HCT116 (cell line): ENCODE measurements around the gene CDH9.

Experiments
- CTCF ChIP-seq, 3 experiments: fragments of 200-600 bp in 1 of 3; sonication (generic) in 1 of 3; IDR thresholded peaks in 2 of 3; conservative IDR thresholded peaks in 1 of 3; 2 replicates each; pipeline ENCODE4 v1.5.1; 2012 to 2017; ENCODE audit warnings: low read depth in 2 of 3, low read length in 2 of 3, antibody characterized with exemption in 1 of 3, borderline replicate concordance in 1 of 3, control low read depth in 1 of 3, mild to moderate bottlenecking in 1 of 3, mixed read lengths in 1 of 3, mixed run types in 1 of 3, moderate library complexity in 1 of 3; ENCODE audit not compliant: insufficient read depth in 1 of 3
- EGR1 ChIP-seq: IDR thresholded peaks from 2 replicates; pipeline ENCODE4 v1.6.1; 2012; ENCODE audit warnings: low read depth
- EZH2phosphoT487 ChIP-seq: fragments of 200-600 bp; IDR thresholded peaks from 2 replicates; pipeline ENCODE4 v1.6.1; 2018; ENCODE audit warnings: antibody characterized with exemption, borderline replicate concordance
- POLR2AphosphoS5 ChIP-seq: IDR thresholded peaks from 2 replicates; pipeline ENCODE4 v1.6.1; 2011; ENCODE audit warnings: mild to moderate bottlenecking, low read depth, low read length, moderate library complexity
- ZNF274 ChIP-seq: fragments of 200-500 bp; sonication (Bioruptor generic); IDR thresholded peaks from 2 replicates; pipeline ENCODE4 v1.6.1; 2014; ENCODE audit warnings: mild to moderate bottlenecking, low read depth, low read length, inconsistent platforms
- TF ChIP-seq, protein P1 (sequence below): IDR thresholded peaks from 2 replicates; pipeline ENCODE4 v1.6.1; 2012

DNA sequence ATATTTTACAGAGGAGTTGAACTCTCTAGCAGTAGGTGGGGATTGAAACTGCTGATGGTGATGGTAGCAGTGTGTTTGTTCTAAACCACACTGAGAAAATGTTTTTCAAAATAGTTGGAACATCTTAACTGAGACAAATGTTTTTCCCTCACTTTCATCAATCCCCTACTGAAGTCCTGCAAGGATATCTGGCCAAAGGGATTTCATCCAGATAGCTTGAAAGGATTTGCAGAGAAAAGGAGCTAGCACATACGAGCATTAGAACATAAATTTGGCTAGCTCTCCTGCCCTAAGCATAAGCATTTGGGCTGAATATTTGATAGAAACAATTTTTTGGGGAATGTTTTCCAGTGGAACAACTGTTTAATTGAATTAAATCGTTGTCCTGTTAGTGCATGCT, 153.9 kb downstream of the CDH9 start:
- TF ChIP-seq CTCF (IDR thresholded peaks at IDR 0.05 in 2 of 3, conservative IDR thresholded peaks at IDR 0.05 in 1 of 3; ENCODE audit: borderline replicate concordance in 1 of 3, insufficient read depth in 1 of 3, low read depth in 2 of 3, low read length in 2 of 3) (no peak), EGR1 (no peak), POLR2AphosphoS5 (no peak), EZH2phosphoT487 (no peak), ZNF274 (no peak)
- TF ChIP-seq, protein P1, sequence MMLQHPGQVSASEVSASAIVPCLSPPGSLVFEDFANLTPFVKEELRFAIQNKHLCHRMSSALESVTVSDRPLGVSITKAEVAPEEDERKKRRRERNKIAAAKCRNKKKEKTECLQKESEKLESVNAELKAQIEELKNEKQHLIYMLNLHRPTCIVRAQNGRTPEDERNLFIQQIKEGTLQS, result no peak
